ENCODE data around the gene ZNF580. TPM values are rescaled to one million over a fixed set of nuclear protein-coding genes. Genes with fewer than 3 reads are reported as not detected.

Gene ZNF580
- total RNA-seq, 1 experiment from 2014 or later: 22.8 TPM

DNA sequence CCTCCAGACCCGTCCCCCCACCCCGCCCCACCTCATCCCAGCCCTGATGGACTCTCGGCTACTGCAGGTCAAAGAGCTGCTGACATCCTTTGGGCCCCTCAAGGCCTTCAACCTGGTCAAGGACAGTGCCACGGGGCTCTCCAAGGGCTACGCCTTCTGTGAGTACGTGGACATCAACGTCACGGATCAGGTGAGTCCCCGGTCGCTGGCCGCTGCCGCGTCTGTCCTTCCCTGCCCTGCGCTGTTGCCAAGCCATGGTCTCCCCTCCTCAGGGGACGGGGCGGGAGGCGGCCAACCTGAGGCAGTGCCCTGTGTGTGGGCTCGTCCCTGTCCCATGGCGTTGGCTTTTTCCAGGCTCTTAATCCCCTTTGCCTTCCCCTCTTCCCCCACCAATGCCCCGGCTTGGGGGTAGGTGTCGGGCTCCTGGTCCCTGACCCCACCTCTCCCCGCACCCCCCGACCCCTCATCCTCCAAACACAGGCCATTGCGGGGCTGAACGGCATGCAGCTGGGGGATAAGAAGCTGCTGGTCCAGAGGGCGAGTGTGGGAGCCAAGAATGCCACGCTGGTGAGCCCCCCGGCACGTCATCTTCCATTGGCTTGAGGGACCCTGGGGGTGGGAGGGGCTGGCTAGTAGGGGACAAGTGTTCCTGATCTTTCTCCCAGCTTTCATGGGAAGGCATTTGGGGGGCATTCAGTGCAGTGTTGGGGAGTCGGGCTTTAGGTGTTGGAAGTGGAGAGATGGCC lies 28.0 kb downstream of the ZNF580 start:
- Histone ChIP-seq H3K79me1 (ENCODE audit: insufficient read depth, low read depth, low read length, poor library complexity, severe bottlenecking) (no peaks in the 10 kb centered on the region), H4K8ac (replicated peaks; ENCODE audit: insufficient read length, low read depth, low read length) (no peak overlapping the region), H3K27me3 (ENCODE audit: insufficient read depth, low read length) (no peaks in the 10 kb centered on the region), H3K79me2 (ENCODE audit: insufficient read depth, low read length) (peaks cover 4% of the 10 kb centered on the region; the same call in 1 of the 2 replicates), H3K18ac (ENCODE audit: insufficient read length, low read depth, low read length) (no peak overlapping the region), H3K9me3 (ENCODE audit: control insufficient read depth, low read depth, low read length) (no peaks in the 10 kb centered on the region), H3K27ac (ENCODE audit: insufficient read length, low read depth, low read length) (no peak overlapping the region), H2BK12ac (ENCODE audit: insufficient read length, low read depth, low read length) (no peak overlapping the region), H3K4me1 (ENCODE audit: insufficient read depth, low read length) (no peaks in the 10 kb centered on the region), H3K14ac (ENCODE audit: insufficient read depth, low read length) (no peak overlapping the region), H3K9ac (ENCODE audit: extremely low read depth, insufficient read length, low read length) (no peak overlapping the region), H2BK20ac (ENCODE audit: low read depth, low read length, poor library complexity, severe bottlenecking) (no peak overlapping the region), H4K91ac (ENCODE audit: insufficient read length, low read depth, low read length) (no peak overlapping the region), H3K4ac (ENCODE audit: low read depth, low read length) (no peak overlapping the region), H3K23ac (ENCODE audit: insufficient read length, low read depth, low read length) (no peak overlapping the region), H2BK15ac (ENCODE audit: low read depth, low read length) (no peak overlapping the region), H2BK120ac (ENCODE audit: low read depth, low read length, poor library complexity, severe bottlenecking) (no peak overlapping the region), H4K5ac (ENCODE audit: insufficient read length, low read depth, low read length) (no peak overlapping the region), H2AK5ac (ENCODE audit: insufficient read length, low read length) (no peak overlapping the region), H3T11ph (ENCODE audit: low read length) (no peak overlapping the region), H4K20me1 (ENCODE audit: control insufficient read depth, insufficient read depth, insufficient read length) (no peaks in the 10 kb centered on the region), H3K56ac (ENCODE audit: insufficient read length, low read depth, low read length) (no peak overlapping the region), H3K23me2 (ENCODE audit: insufficient read length, low read depth, low read length, poor library complexity, severe bottlenecking) (no peaks in the 10 kb centered on the region), H2AFZ (ENCODE audit: low read length) (no peak overlapping the region), H2BK5ac (ENCODE audit: insufficient read length, low read length) (no peak overlapping the region), H3K4me2 (ENCODE audit: insufficient read depth, insufficient read length, low read length) (no peak overlapping the region)
- Mint-ChIP-seq H3K27me3 (ENCODE audit: low read depth) (no peaks in the 10 kb centered on the region), H3K4me3 (no peak overlapping the region), H3K27ac (0 out of 7 replicates have a peak overlapping the region, but pooled peaks of 1 of the 3 experiments have one; percentile 66), H3K9me3 (no peaks in the 10 kb centered on the region), H3K36me3 (ENCODE audit: insufficient read depth in 1 of 3, low read depth in 3 of 3) (peaks cover 59 to 89% (median 79%) of the 10 kb centered on the region in 3 experiments), H3K4me1 (peaks cover 23 to 30% of the 10 kb centered on the region in 2 experiments)
- no CpG with 5 or more reads among the region's 30 CpGs for whole genome bisulfite sequencing (ENCODE audit: extremely low coverage, insufficient read length, low lambda C conversion rate)
- TF ChIP-seq, protein P1, sequence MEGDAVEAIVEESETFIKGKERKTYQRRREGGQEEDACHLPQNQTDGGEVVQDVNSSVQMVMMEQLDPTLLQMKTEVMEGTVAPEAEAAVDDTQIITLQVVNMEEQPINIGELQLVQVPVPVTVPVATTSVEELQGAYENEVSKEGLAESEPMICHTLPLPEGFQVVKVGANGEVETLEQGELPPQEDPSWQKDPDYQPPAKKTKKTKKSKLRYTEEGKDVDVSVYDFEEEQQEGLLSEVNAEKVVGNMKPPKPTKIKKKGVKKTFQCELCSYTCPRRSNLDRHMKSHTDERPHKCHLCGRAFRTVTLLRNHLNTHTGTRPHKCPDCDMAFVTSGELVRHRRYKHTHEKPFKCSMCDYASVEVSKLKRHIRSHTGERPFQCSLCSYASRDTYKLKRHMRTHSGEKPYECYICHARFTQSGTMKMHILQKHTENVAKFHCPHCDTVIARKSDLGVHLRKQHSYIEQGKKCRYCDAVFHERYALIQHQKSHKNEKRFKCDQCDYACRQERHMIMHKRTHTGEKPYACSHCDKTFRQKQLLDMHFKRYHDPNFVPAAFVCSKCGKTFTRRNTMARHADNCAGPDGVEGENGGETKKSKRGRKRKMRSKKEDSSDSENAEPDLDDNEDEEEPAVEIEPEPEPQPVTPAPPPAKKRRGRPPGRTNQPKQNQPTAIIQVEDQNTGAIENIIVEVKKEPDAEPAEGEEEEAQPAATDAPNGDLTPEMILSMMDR (conservative IDR thresholded peaks at IDR 0.05): no peak
- no peak for DNase-seq
